ENCODE data around the gene CCT3. TPM values are rescaled to one million over a fixed set of nuclear protein-coding genes. Genes with fewer than 3 reads are reported as not detected.

Gene CCT3
- total and polyA plus RNA-seq, 2 donors (not counting 1 experiment from before 2014, with no cell fraction given) = 106 to 107 TPM

- Mint-ChIP-seq H3K27ac (peak overlapping the region; percentile 11), H3K9me3 (ENCODE audit: insufficient read depth) (no peaks in the 10 kb centered on the region), H3K4me1 (no peaks in the 10 kb centered on the region), H3K27me3 (no peaks in the 10 kb centered on the region), H3K4me3 (no peak overlapping the region)
- ChIA-PET CTCF (interaction anchor here (2.1 kb wide), 1 partner anchor 96 kb away, joined by 5 read pairs; no protein-coding TSS in a partner anchor), POLR2A (no interaction called here)
- H3K27me3 ChIP-seq (replicated peaks in 1 of 4; ENCODE audit: control extremely low read depth in 1 of 4, control insufficient read depth in 3 of 4, insufficient read depth in 4 of 4, low read length in 3 of 4) = no peaks in the 10 kb centered on the region
- no peak overlapping the region for H3K4me2 ChIP-seq (replicated peaks; ENCODE audit: low read depth, low read length, poor library complexity, severe bottlenecking)
- peaks cover 20 to 72% of the 10 kb centered on the region in 2 experiments for H3K36me3 ChIP-seq (replicated peaks in 1 of 2; ENCODE audit: control extremely low read depth in 1 of 2, control insufficient read depth in 1 of 2, extremely low read depth in 1 of 2, insufficient read depth in 2 of 2, low read length in 1 of 2)
- intact Hi-C loops (cut with micrococcal nuclease) = no loop called here
- H3K9me3 ChIP-seq (ENCODE audit: control extremely low read depth in 1 of 3, control insufficient read depth in 2 of 3, insufficient read depth in 1 of 3, low read length in 2 of 3) = no peaks in the 10 kb centered on the region
- H3K4me3 ChIP-seq (ENCODE audit: control extremely low read depth in 1 of 5, extremely low read depth in 1 of 5, insufficient read depth in 1 of 5, low read depth in 2 of 5, low read length in 4 of 5) = no peak overlapping the region
- no peak for TF ChIP-seq EZH2 (IDR thresholded peaks at IDR 0.05; ENCODE audit: borderline replicate concordance, insufficient read depth, low read depth, low read length, poor library complexity, severe bottlenecking)
- TF ChIP-seq CTCF (IDR thresholded peaks at IDR 0.05) = no peak
- no peak overlapping the region for H3K9ac ChIP-seq (ENCODE audit: low read length)
- H4K20me1 ChIP-seq (ENCODE audit: control insufficient read depth, insufficient read depth, low read length, poor library complexity, severe bottlenecking) = no peaks in the 10 kb centered on the region
- no peak for ATAC-seq (ENCODE audit: low read depth)
- DNase-seq = no peak
- peaks cover 10% of the 10 kb centered on the region for H3K79me2 ChIP-seq (ENCODE audit: control insufficient read depth, insufficient read depth, low read length)
- H3K27ac ChIP-seq (ENCODE audit: low read length in 2 of 2) = no peak overlapping the region
- no peak overlapping the region for H2AFZ ChIP-seq (ENCODE audit: insufficient read depth, low read depth, low read length, poor library complexity, severe bottlenecking)
- 80% methylated on average over 1 of the region's 3 CpGs for WGBS (ENCODE audit: insufficient coverage)
- H3K4me1 ChIP-seq (ENCODE audit: control insufficient read depth in 2 of 2, insufficient read depth in 2 of 2, low read length in 2 of 2) = no peaks in the 10 kb centered on the region
These were observed 17.5 kb downstream of the CCT3 start for GRCh38 chr1:156320560-156320959.

GRCh38 chr1:156319664-156320063 lies 18.4 kb downstream of the CCT3 start:
- Mint-ChIP-seq H3K4me3 (no peak overlapping the region), H3K27ac (no peak overlapping the region), H3K27me3 (no peaks in the 10 kb centered on the region), H3K4me1 (no peaks in the 10 kb centered on the region), H3K9me3 (ENCODE audit: insufficient read depth) (no peaks in the 10 kb centered on the region)
- Histone ChIP-seq H3K79me2 (ENCODE audit: control insufficient read depth, insufficient read depth, low read length) (peaks cover under 1% of the 10 kb centered on the region), H4K20me1 (ENCODE audit: control insufficient read depth, insufficient read depth, low read length, poor library complexity, severe bottlenecking) (no peaks in the 10 kb centered on the region), H3K4me3 (ENCODE audit: control extremely low read depth in 1 of 5, extremely low read depth in 1 of 5, insufficient read depth in 1 of 5, low read depth in 2 of 5, low read length in 4 of 5) (no peak overlapping the region), H3K9me3 (ENCODE audit: control extremely low read depth in 1 of 3, control insufficient read depth in 2 of 3, insufficient read depth in 1 of 3, low read length in 2 of 3) (no peaks in the 10 kb centered on the region), H3K36me3 (replicated peaks in 1 of 2; ENCODE audit: control extremely low read depth in 1 of 2, control insufficient read depth in 1 of 2, extremely low read depth in 1 of 2, insufficient read depth in 2 of 2, low read length in 1 of 2) (peaks cover 20 to 72% of the 10 kb centered on the region in 2 experiments), H2AFZ (ENCODE audit: insufficient read depth, low read depth, low read length, poor library complexity, severe bottlenecking) (no peak overlapping the region), H3K27ac (ENCODE audit: low read length in 2 of 2) (no peak overlapping the region), H3K4me1 (ENCODE audit: control insufficient read depth in 2 of 2, insufficient read depth in 2 of 2, low read length in 2 of 2) (no peaks in the 10 kb centered on the region), H3K4me2 (replicated peaks; ENCODE audit: low read depth, low read length, poor library complexity, severe bottlenecking) (no peak overlapping the region), H3K9ac (ENCODE audit: low read length) (no peak overlapping the region), H3K27me3 (replicated peaks in 1 of 4; ENCODE audit: control extremely low read depth in 1 of 4, control insufficient read depth in 3 of 4, insufficient read depth in 4 of 4, low read length in 3 of 4) (no peaks in the 10 kb centered on the region)
- ChIA-PET CTCF (interaction anchor here (0.6 to 2.9 kb wide), 17 partner anchors 8 to 381 kb away, joined by 3 to 11 read pairs (median 5); partner anchors contain the start of gene PMF1), POLR2A (no interaction called here)
- intact Hi-C loops (cut with micrococcal nuclease) = loop anchor here (10.0 kb wide), 1 partner anchor 175 kb away; no protein-coding TSS in a partner anchor
- ATAC-seq (ENCODE audit: low read depth) (no peak), DNase-seq (peak; percentile 47)
- no CpG with 5 or more reads among the region's 1 CpG for WGBS (ENCODE audit: insufficient coverage)
- TF ChIP-seq CTCF (IDR thresholded peaks at IDR 0.05) (peak; percentile 73), EZH2 (IDR thresholded peaks at IDR 0.05; ENCODE audit: borderline replicate concordance, insufficient read depth, low read depth, low read length, poor library complexity, severe bottlenecking) (no peak)

All from B cell (primary cell).